ENCODE results near the gene SLC30A10.
"Not testable (repeated sequence)": the region's sequence is repeated elsewhere in the genome, so short reads cannot be mapped to it uniquely, and the experiment has no call there.

Gene SLC30A10

GRCh38 chr1:219927956-219928790, at the start of gene SLC30A10:
TSS of gene SLC30A10 (minus strand) at chr1:219928557. CDS start at chr1:219928440, 117 bp downstream.
- no peak for DNase-seq

DNA sequence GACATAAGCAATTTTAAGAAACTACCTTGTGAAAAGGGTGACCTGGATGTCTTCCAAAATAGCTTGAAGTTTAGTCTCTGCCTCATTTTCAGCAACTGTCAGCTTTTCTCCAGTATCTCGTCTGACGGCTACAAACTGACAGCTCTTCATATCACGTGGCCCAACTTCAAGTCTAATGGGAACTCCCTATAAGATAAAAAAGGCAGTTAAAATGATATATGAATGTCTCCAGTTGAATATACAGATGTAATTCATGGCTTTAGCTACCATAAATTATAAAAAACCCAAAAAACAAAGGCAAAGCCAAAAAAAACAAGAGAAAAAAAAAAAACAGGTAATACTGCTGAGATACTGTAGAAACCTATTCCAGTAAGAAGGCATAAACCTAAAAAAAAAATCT, 44.9 kb upstream of the SLC30A10 start:
- DNase-seq: no peak

DNA sequence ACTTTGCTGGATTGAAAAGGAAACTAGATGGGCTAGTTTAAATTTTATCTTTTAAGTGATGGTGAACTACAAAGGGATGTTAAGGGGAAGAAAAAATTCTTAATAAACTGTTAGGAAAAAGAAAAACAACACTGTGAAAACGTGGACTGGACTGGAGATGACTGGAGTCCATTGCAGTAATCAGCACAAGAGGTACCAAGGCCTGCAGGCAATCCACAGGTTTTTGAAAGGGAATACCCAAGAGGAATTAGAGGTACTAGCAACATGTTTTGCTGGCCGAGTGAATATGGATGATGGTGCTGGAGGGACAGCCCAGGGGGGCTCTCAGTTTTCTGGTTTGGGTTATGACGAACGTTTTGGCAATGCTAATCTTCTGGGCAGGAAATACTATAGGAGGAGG, 39.0 kb upstream of the SLC30A10 start:
- no peak for DNase-seq

- no peak for DNase-seq
These were observed 37.7 kb upstream of the SLC30A10 start for GRCh38 chr1:219966071-219966349.

DNA sequence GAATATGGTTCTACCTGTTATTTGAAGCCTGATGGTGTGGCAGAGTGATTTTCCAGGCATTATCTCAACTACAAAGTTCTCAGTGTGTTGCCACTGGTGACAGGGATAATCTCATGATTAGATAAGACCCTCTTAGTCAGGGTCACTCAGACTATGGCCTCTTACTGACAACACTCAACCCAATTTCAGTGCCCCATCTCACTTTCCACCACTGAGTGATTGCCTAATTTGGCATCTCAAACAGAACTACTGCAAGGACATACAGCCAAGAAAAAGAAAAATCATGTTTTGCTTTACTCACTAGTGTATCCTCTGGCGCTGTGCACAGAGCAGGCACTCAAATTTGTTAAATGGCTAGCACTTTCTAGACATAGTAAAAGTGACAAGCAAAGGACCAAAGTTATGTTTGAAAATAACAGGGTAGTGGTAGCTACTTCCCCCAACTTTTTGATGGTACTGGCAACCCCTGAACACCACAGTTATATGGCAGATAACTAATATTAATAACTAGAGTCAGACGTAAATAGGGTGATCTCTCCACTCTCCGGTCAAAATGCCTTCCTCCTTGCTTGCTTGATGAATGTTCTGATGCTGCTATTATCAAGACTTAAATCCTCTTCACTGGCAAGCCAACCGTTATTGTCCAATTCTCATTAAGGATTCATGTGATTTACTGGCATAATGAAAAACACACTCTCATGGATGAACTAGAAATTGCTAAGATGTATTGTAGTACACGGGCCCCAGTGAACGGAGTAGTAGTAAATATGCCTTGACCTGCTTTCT, 37.1 kb upstream of the SLC30A10 start:
- DNase-seq: no peak

- DNase-seq: no peak
These were observed 35.1 kb upstream of the SLC30A10 start for GRCh38 chr1:219963432-219963831.

GRCh38 chr1:219961684-219962083, 33.3 kb upstream of the SLC30A10 start:
- no peak for DNase-seq

- no peak for DNase-seq
These were observed 31.3 kb upstream of the SLC30A10 start for GRCh38 chr1:219959540-219960203.

DNA sequence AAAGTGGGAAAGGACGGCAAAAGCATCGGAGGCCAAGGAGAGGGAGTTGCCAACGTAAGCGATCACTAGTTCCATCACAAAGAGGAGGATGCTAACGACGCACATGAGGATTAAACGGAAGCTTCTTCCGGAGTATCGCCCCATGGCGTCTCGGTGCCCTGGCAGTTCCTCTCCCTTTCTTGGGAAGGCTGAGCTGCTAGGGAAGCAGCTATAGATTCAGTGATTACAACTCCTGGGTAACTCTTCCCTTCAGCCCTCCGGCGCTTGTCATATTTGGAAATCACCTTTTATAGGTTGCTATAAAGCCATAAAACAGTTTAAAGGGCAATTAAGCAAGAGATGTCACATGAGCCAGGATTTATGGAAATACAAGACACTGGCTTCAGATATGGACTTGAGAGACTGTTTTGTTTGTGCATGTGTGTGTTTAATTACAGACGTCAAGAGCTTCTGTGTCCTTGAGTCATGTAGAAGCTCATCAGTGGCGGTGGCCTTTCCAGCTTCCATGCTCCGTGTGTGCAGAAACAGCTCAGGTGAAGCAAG, 30.6 kb upstream of the SLC30A10 start:
- DNase-seq: no peak

DNA sequence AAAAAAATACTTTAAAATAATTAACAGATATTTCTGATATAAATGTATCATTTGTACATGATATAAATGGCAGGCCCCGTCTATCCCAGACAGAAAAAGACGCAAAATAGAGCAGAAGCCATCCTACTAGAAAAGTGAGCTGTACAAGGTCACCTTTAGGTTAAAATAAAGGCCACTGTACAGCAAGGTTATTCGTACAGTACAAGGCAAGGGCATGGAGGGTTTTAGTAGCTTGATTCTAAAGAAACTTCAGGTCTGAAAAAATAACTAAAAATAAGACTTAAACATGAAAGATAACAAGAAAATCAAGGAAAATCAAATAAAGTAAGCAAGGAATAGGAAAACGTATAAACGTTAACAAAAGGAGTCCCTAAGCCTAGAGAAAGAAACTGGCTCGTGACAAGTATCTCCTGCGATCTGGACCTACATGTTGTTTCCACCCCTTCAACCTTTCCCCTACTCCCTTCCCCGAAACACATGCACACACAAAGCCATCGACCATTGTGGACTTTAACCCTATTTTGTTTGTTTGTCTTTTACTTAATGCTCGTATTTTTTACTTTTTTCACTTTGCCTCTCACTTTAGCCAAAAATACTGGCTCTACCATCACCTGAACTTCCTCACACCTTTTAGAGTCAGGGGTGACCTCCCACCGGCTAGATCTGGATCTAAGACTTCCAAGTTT, 26.5 kb upstream of the SLC30A10 start:
- DNase-seq: no peak

DNA sequence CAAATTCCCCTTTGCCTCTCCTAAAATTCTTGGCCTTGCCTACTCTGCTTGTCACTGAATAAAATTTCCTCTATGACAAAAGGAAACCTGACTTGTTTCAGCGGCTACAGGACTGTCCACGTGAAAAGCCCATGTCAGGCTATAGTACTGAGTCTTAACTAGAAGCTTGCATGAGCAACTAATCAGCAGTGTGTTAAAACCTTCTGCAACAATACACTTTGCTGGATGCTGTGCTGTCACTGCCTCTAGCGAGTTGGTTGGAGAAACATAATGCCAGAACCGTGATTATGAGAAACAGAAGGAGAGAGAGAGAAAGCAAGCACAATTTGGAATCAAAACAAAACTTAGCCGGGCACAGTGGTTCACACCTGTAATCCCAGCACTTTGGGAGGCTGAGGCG, 25.7 kb upstream of the SLC30A10 start:
- DNase-seq: no peak

GRCh38 chr1:219952361-219952760, 24.0 kb upstream of the SLC30A10 start:
- no peak for DNase-seq

DNA sequence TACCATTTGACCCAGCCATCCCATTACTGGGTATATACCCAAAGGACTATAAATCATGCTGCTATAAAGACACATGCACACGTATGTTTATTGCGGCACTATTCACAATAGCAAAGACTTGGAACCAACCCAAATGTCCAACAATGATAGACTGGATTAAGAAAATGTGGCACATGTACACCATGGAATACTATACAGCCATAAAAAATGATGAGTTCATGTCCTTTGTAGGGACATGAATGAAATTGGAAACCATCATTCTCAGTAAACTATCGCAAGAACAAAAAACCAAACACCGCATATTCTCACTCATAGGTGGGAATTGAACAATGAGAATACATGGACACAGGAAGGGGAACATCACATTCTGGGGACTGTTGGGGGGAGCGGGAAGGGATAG, 20.9 kb upstream of the SLC30A10 start:
- DNase-seq: not testable (repeated sequence)

DNA sequence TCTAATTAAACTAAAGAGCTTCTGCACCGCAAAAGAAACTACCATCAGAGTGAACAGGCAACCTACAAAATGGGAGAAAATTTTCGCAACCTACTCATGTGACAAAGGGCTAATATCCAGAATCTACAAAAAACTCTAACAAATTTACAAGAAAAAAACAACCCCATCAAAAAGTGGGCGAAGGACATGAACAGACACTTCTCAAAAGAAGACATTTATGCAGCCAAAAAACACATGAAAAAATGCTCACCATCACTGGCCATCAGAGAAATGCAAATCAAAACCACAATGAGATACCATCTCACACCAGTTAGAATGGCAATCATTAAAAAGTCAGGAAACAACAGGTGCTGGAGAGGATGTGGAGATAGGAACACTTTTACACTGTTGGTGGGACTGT, 20.4 kb upstream of the SLC30A10 start:
- not testable (repeated sequence) for DNase-seq

DNA sequence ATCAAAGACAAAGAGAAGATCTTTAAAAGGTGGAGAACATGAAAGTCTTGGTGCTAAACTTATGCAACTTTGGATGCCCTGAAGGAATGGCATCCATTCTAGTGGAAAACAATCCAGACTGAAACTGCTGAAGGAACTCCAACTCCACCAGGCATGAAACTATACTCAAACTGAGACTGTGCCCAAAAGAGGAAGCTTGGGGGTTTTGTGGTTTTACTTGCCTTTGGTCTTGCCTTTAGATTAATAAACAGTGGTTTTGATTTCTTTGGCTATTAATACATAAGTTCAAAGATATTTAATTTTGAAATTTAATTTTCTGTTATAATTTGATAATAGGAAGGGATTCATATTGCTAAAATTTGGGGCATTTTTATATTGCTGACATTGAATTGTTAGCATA, 17.4 kb upstream of the SLC30A10 start:
- no peak for DNase-seq

- DNase-seq: no peak
These were observed 13.1 kb upstream of the SLC30A10 start for GRCh38 chr1:219941179-219942118.

- DNase-seq: no peak
These were observed 12.3 kb upstream of the SLC30A10 start for GRCh38 chr1:219940707-219941106.

- no peak for DNase-seq
These were observed 10.3 kb upstream of the SLC30A10 start for GRCh38 chr1:219938706-219939105.

- not testable (repeated sequence) for DNase-seq
These were observed 5.4 kb upstream of the SLC30A10 start for GRCh38 chr1:219933763-219934162.

GRCh38 chr1:219931033-219931432, 2.7 kb upstream of the SLC30A10 start:
- DNase-seq: no peak

- no peak for DNase-seq
These were observed 398 bp upstream of the SLC30A10 start for GRCh38 chr1:219928791-219929118.

Measured in activated effector memory CD4-positive, alpha-beta T cell treated with anti-CD3 and anti-CD28 coated beads, Interleukin-2, amount 50 U/mL, for 16 hours (primary cell).